GM10248 (cell line): ENCODE data around the gene LBP.

Experiments used
- CTCF ChIA-PET: fragments of 300-600 bp; sonication (Branson Sonifier 250); formaldehyde crosslinking; extraction: SDS; loops from one replicate; lab custom pipeline; 2021; ENCODE audit warnings: antibody characterized with exemption; lab: Yijun Ruan, JAX
- POLR2A ChIA-PET: fragments of 350-650 bp; sonication (Branson Sonifier 250); formaldehyde crosslinking; extraction: SDS; loops from one replicate; lab custom pipeline; 2020; ENCODE audit warnings: antibody characterized with exemption; lab: Yijun Ruan, JAX
- DNase-seq: peaks from one replicate; pipeline ENCODE4 v3.0.0; 2012; ENCODE audit errors: extremely low spot score
- CTCF ChIP-seq: IDR thresholded peaks from 2 replicates; pipeline ENCODE4 v1.5.1; 2012; ENCODE audit warnings: mild to moderate bottlenecking, low read depth; ENCODE audit errors: extremely low read depth, missing control alignments, control extremely low read depth

Gene LBP

DNA sequence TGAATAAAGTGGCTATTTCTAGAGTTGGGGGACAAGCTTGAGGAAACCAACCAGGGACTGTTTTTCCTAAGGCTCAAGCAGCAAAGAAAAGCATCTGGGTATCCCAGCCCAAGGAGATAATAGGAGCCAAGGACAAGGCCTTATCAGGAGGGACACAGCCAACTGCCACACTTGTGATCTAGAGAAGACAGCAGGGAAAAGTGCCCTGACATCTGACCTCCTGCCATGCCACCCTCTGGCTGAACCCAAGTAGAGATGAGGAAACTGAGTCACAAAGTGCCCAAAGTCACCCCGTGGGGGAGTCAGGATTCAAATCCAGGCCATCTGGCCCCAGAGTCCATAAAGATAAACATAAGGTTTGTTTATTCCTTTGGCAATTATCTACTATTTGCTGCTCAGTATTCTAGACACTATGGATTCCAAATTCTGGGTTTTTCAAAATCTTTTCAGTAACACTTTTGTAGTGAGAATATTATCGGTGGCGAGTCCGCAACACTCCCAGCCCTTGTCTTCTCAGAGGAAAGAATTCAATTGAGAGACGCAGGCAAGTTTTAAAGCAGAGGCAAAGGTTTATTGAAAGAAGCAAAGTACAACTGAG lies 3.5 kb upstream of the LBP start:
- ChIA-PET CTCF (interaction anchor here (1.2 kb wide), 1 partner anchor 122 kb away, joined by 3 read pairs; no protein-coding TSS in a partner anchor), POLR2A (no interaction called here)
- TF ChIP-seq CTCF = no peak
- DNase-seq = no peak

DNA sequence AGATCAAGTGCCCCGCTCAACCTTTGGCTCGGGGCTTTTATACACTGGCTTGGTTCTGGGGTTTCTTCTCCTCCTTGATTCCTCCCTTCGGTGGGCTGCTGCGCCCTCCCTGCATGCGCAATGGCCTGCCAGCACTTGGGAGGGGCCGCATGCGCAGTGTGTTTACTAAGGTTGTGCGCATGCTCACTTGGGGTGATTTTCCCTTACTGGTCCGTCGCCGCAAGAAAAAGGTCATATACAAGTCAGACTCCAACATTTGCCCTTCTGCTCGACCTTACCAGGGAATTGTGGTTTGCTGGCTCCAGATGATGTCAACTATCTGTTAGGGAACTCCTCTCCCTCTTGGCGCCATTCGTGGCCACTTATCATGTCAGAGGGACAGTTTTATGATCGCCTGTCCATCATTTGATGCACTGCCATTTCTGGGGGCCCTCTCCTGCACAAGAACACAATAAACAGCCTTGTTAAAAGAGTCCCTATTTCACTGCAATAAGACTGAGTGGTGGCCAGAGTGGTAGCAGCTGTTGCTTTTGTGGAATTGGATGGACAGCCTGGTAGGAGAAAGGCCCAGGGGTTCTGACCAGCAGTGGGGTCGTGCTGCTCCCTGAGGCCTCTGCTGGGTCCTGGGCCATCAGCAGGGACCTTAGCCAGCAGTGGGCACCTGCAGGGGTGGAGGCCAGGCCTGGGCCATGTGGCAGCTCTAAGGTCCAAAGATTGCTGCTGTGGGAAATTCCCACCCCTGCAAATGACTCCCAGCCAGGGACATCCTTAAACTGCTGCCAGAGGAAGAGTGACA lies 2.8 kb upstream of the LBP start:
- no peak for DNase-seq
- POLR2A ChIA-PET = no interaction called here
- CTCF ChIA-PET = no interaction called here
- TF ChIP-seq CTCF = no peak

- CTCF ChIA-PET = no interaction called here
- TF ChIP-seq CTCF = no peak
- no peak for DNase-seq
- POLR2A ChIA-PET = no interaction called here
These were observed 2.1 kb upstream of the LBP start for GRCh38 chr20:38344107-38344701.

GRCh38 chr20:38345643-38346042 lies 639 bp upstream of the LBP start:
- DNase-seq = no peak
- TF ChIP-seq CTCF = no peak
- POLR2A ChIA-PET = no interaction called here
- CTCF ChIA-PET = interaction anchor here (1.4 kb wide), 1 partner anchor 11 kb away, joined by 3 read pairs; no protein-coding TSS in a partner anchor

DNA sequence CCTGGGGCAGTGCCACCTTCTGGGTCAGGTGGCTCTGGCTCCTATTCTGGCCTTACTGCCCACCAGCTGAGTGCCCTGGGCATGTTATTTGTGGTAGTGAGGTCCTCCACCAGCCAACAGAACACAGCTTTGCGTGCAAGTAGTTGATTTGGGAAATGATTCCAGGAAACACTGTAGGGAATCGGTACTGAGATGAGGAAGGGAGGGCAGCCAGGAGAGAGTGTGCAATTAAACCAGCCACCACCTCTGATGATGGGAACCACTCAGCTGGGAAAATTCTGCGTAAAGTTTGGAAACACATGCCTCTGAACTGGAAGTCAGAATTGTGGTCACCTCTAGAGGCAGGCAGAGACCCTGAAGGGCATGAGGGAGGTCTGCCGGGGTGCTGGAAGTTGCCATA lies 459 bp downstream of the LBP start:
- ChIA-PET POLR2A (no interaction called here), CTCF (interaction anchor here (1.4 kb wide), 1 partner anchor 10 kb away, joined by 3 read pairs; no protein-coding TSS in a partner anchor)
- no peak for TF ChIP-seq CTCF
- no peak for DNase-seq

GRCh38 chr20:38349856-38350255 lies 3.6 kb downstream of the LBP start:
- POLR2A ChIA-PET = no interaction called here
- CTCF ChIA-PET = interaction anchor here (0.7 kb wide), 1 partner anchor 16 kb away, joined by 3 read pairs; no protein-coding TSS in a partner anchor
- DNase-seq = no peak
- TF ChIP-seq CTCF = no peak
